NB4 (cell line): ENCODE measurements around the gene ATP5MG.

Source experiments
- CTCF ChIP-seq: IDR thresholded peaks from one replicate; pipeline ENCODE4 v1.5.1; 2012; ENCODE audit warnings: low read depth, low read length
- MAX ChIP-seq: IDR thresholded peaks from 2 replicates; pipeline ENCODE4 v1.6.1; 2011; ENCODE audit warnings: low read depth, low read length
- MYC ChIP-seq: IDR thresholded peaks from 2 replicates; pipeline ENCODE4 v1.6.1; 2011; ENCODE audit warnings: low read depth, low read length
- POLR2A ChIP-seq: IDR thresholded peaks from 2 replicates; pipeline ENCODE4 v1.6.1; 2011; ENCODE audit warnings: mild to moderate bottlenecking; ENCODE audit not compliant: insufficient read length; ENCODE audit errors: extremely low read depth

GRCh38 chr11:118380571-118380970 is 20.8 kb upstream of the ATP5MG start:
- TF ChIP-seq POLR2A (no peak), CTCF (no peak), MYC (no peak), MAX (no peak)
